Esophagus muscularis mucosa (tissue), 4 donors: ENCODE data around the gene CIC.

Experiments used
- CTCF ChIP-seq, 3 experiments: fragments of 200-600 bp in 2 of 3; fragments of 450-650 bp in 1 of 3; sonication (generic) in 2 of 3; IDR thresholded peaks; one replicate each; pipeline ENCODE4 v1.5.1; 2017 to 2019; ENCODE audit warnings: antibody characterized with exemption in 3 of 3, mild to moderate bottlenecking in 2 of 3, moderate library complexity in 1 of 3
- EP300 ChIP-seq: sonication (generic); formaldehyde crosslinking; IDR thresholded peaks from one replicate; pipeline ENCODE4 v1.6.1; 2017; ENCODE audit warnings: antibody characterized with exemption
- POLR2A ChIP-seq: fragments of 450-650 bp; IDR thresholded peaks from one replicate; pipeline ENCODE4 v1.6.1; 2017; ENCODE audit warnings: antibody characterized with exemption, moderate library complexity, mild to moderate bottlenecking, low read depth
- POLR2AphosphoS5 ChIP-seq, 2 donors: sonication (generic); formaldehyde crosslinking; IDR thresholded peaks; one replicate each; pipeline ENCODE4 v1.6.1; 2017; ENCODE audit warnings: antibody characterized with exemption in 2 of 2

GRCh38 chr19:42288387-42288786, 19.3 kb downstream of the CIC start:
- TF ChIP-seq CTCF (IDR thresholded peaks at IDR 0.05) (no peak), EP300 (no peak), POLR2A (no peak), POLR2AphosphoS5 (IDR thresholded peaks at IDR 0.05) (no peak)
